ENCODE data around the gene ROR2. TPM values are rescaled to one million over a fixed set of nuclear protein-coding genes. Genes with fewer than 3 reads are reported as not detected.

Gene ROR2
- total RNA-seq, 1 experiment from 2014 or later = 2.7 TPM

DNA sequence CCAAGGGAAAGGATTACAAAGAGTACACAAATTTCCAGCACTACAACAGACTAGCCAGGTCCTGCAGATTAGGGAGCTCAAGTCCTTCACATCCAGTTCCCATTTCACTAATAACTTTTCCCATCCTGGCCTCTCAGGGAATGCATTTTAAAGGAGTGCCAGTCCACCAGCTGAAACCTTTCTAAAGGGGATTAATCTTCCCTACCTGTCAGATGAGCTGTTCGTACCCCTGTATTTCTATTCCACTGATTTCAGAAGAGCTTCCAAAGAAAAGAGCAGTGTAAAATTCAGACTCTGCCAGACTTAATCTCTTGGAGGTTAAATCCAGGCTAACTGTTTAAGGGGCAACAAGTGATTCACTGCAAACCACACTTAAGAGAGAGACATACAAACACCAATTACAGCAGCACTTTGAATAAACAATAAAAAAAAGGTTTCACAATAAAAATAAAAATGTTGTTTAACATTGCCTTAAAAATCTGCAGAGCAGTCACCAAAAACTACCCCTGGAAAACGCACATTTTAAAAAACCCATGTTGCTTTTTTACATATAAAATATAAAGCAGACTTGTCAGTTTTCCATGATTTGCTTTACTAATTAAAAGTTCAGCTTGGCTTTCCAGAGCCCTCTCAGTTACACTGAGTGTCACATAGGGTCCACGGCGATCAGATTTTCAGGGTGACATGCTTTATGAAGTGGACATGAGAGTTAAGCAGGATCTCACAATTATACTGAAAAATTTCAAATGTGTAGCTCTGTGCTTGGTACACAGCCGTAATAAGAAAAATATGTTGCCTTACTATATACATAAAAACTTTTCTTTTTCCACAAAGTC, 3.2 kb downstream of the ROR2 start:
- Histone ChIP-seq H3K56ac (ENCODE audit: insufficient read length, low read depth, low read length) (no peak overlapping the region), H3K4me2 (ENCODE audit: insufficient read depth, insufficient read length, low read length) (no peak overlapping the region), H3K79me1 (ENCODE audit: insufficient read depth, low read depth, low read length, poor library complexity, severe bottlenecking) (no peaks in the 10 kb centered on the region), H3K23me2 (ENCODE audit: insufficient read length, low read depth, low read length, poor library complexity, severe bottlenecking) (peaks cover 16% of the 10 kb centered on the region), H3K14ac (ENCODE audit: insufficient read depth, low read length) (no peak overlapping the region), H2BK5ac (ENCODE audit: insufficient read length, low read length) (no peak overlapping the region), H3K23ac (ENCODE audit: insufficient read length, low read depth, low read length) (no peak overlapping the region), H2AFZ (ENCODE audit: low read length) (no peak overlapping the region), H4K91ac (ENCODE audit: insufficient read length, low read depth, low read length) (no peak overlapping the region), H2BK15ac (ENCODE audit: low read depth, low read length) (no peak overlapping the region), H3K4ac (ENCODE audit: low read depth, low read length) (no peak overlapping the region), H2AK5ac (ENCODE audit: insufficient read length, low read length) (no peak overlapping the region), H3K18ac (ENCODE audit: insufficient read length, low read depth, low read length) (no peak overlapping the region), H3K79me2 (ENCODE audit: insufficient read depth, low read length) (no peaks in the 10 kb centered on the region), H4K5ac (ENCODE audit: insufficient read length, low read depth, low read length) (no peak overlapping the region), H3T11ph (ENCODE audit: low read length) (no peak overlapping the region), H3K9me3 (ENCODE audit: control insufficient read depth, low read depth, low read length) (no peaks in the 10 kb centered on the region), H3K4me1 (ENCODE audit: insufficient read depth, low read length) (no peaks in the 10 kb centered on the region), H4K8ac (replicated peaks; ENCODE audit: insufficient read length, low read depth, low read length) (no peak overlapping the region), H3K27ac (ENCODE audit: insufficient read length, low read depth, low read length) (no peak overlapping the region), H3K9ac (ENCODE audit: extremely low read depth, insufficient read length, low read length) (no peak overlapping the region), H3K27me3 (ENCODE audit: insufficient read depth, low read length) (peaks cover 23% of the 10 kb centered on the region; the same call in 1 of the 2 replicates), H2BK120ac (ENCODE audit: low read depth, low read length, poor library complexity, severe bottlenecking) (no peak overlapping the region), H2BK20ac (ENCODE audit: low read depth, low read length, poor library complexity, severe bottlenecking) (no peak overlapping the region), H2BK12ac (ENCODE audit: insufficient read length, low read depth, low read length) (no peak overlapping the region), H4K20me1 (ENCODE audit: control insufficient read depth, insufficient read depth, insufficient read length) (no peaks in the 10 kb centered on the region)
- peaks cover 0 to 2% of the 10 kb centered on the region in 2 experiments; a peak in 2 of 5 replicates for H3K9me3 Mint-ChIP-seq
- TF ChIP-seq, protein P1, sequence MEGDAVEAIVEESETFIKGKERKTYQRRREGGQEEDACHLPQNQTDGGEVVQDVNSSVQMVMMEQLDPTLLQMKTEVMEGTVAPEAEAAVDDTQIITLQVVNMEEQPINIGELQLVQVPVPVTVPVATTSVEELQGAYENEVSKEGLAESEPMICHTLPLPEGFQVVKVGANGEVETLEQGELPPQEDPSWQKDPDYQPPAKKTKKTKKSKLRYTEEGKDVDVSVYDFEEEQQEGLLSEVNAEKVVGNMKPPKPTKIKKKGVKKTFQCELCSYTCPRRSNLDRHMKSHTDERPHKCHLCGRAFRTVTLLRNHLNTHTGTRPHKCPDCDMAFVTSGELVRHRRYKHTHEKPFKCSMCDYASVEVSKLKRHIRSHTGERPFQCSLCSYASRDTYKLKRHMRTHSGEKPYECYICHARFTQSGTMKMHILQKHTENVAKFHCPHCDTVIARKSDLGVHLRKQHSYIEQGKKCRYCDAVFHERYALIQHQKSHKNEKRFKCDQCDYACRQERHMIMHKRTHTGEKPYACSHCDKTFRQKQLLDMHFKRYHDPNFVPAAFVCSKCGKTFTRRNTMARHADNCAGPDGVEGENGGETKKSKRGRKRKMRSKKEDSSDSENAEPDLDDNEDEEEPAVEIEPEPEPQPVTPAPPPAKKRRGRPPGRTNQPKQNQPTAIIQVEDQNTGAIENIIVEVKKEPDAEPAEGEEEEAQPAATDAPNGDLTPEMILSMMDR (conservative IDR thresholded peaks at IDR 0.05) = no peak
- no peak overlapping the region for H3K4me3 Mint-ChIP-seq
- no peak for DNase-seq
- H3K27ac Mint-ChIP-seq = no peak overlapping the region
- WGBS (ENCODE audit: extremely low coverage, insufficient read length, low lambda C conversion rate) = no CpG with 5 or more reads among the region's 5 CpGs
- H3K27me3 Mint-ChIP-seq (ENCODE audit: low read depth) = peaks cover 82% of the 10 kb centered on the region
- peaks cover 0 to 6% (median 0%) of the 10 kb centered on the region in 3 experiments; a peak in 2 of 7 replicates for H3K36me3 Mint-ChIP-seq (ENCODE audit: insufficient read depth in 1 of 3, low read depth in 3 of 3)
- peaks cover 20 to 40% of the 10 kb centered on the region in 2 experiments for H3K4me1 Mint-ChIP-seq
